Measurements from ENCODE around the gene KSR1. TPM values are rescaled to one million over a fixed set of nuclear protein-coding genes. Genes with fewer than 3 reads are reported as not detected.

The KSR1 gene
- polyA plus RNA-seq, 4 donors, result 8.6 to 73.8 (median 12.9) TPM

DNA sequence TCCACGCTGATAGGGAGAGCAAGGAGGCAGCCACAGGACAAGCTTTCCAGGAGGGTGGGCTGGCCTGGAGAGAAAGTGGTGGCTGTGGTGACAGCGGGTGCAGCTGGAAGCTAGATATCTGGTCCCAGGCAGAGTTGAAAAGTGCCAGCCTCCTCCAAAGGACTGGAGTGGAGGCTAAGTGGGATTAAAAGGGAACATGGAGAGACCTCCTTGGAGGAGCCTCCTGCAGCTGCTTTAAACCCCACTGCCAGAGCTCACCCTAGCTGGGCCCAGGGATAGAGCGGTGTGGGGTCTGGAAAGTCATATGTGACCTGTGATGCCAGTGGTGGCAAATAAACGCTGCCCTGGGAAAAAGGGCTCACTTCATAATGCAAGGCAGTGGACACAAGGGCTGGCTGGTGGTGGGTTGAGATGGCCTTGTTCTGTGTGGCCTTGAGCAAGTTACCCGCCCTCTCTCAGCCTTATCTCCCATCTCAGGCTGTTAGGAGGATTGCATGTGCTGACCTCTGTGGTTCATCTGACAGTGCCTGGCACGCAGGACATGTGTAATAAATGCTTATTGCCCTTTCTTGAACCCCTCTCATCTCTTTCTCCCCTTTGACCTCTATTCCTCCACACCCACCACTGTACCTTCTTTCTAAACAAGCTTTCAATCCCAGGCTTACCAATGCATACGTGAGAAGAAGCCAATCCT, 113.8 kb downstream of the KSR1 start:
- Histone ChIP-seq H3K9me3 (ENCODE audit: control insufficient read depth in 2 of 2, insufficient read depth in 1 of 2, low read depth in 1 of 2, low read length in 1 of 2) (no peaks in the 10 kb centered on the region), H3K4me1 (ENCODE audit: control insufficient read depth in 3 of 3, insufficient read depth in 2 of 3, low read depth in 1 of 3, low read length in 2 of 3) (peaks cover 11 to 40% (median 14%) of the 10 kb centered on the region in 3 donors), H3K4me3 (ENCODE audit: low read depth in 1 of 3, low read length in 3 of 3) (no peak overlapping the region), H3K27ac (ENCODE audit: low read depth in 1 of 3, low read length in 2 of 3) (peak overlapping the region in 2 of 3 donors; percentile 27 to 72), H3K36me3 (ENCODE audit: control insufficient read depth in 3 of 3, insufficient read depth in 2 of 3, low read depth in 1 of 3, low read length in 3 of 3) (peaks cover 0 to 52% (median 0%) of the 10 kb centered on the region in 3 donors), H3K27me3 (ENCODE audit: control insufficient read depth in 3 of 3, insufficient read depth in 3 of 3, low read length in 3 of 3) (no peaks in the 10 kb centered on the region)
- 62 to 81% (median 63%) methylated on average over 7 of the region's 7 CpGs for WGBS, 3 donors
- DNase-seq (peak; percentile 58 to 71), FAIRE-seq (no peak)

DNA sequence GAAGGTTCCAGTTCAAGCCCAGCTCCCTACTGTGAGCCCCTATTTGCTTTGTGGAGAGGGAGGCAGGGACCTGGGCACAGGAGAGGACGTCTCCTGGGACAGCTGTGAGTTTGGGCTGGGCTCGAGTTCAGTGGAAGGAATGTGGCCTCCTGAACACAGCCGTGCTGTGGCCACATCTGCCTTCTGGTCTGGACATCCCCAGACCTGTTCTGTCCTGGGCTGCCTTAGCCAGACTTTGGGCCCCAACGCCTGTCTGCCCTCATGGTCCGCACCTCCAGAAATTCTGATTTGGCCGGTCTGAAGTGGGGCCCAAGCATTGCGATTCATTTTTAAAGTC, 114.3 kb downstream of the KSR1 start:
- DNase-seq (no peak), FAIRE-seq (no peak)
- H3K4me3 ChIP-seq (ENCODE audit: low read depth in 1 of 3, low read length in 3 of 3), result no peak overlapping the region
- H3K9me3 ChIP-seq (ENCODE audit: control insufficient read depth in 2 of 2, insufficient read depth in 1 of 2, low read depth in 1 of 2, low read length in 1 of 2), result no peaks in the 10 kb centered on the region
- no peaks in the 10 kb centered on the region for H3K27me3 ChIP-seq (ENCODE audit: control insufficient read depth in 3 of 3, insufficient read depth in 3 of 3, low read length in 3 of 3)
- peak overlapping the region in 2 of 3 donors; percentile 27 to 72 for H3K27ac ChIP-seq (ENCODE audit: low read depth in 1 of 3, low read length in 2 of 3)
- 70 to 84% (median 79%) methylated on average over 7 of the region's 7 CpGs for WGBS, 3 donors
- H3K4me1 ChIP-seq (ENCODE audit: control insufficient read depth in 3 of 3, insufficient read depth in 2 of 3, low read depth in 1 of 3, low read length in 2 of 3), result peaks cover 11 to 40% (median 14%) of the 10 kb centered on the region in 3 donors
- H3K36me3 ChIP-seq (ENCODE audit: control insufficient read depth in 3 of 3, insufficient read depth in 2 of 3, low read depth in 1 of 3, low read length in 3 of 3), result peaks cover 0 to 52% (median 0%) of the 10 kb centered on the region in 3 donors

DNA sequence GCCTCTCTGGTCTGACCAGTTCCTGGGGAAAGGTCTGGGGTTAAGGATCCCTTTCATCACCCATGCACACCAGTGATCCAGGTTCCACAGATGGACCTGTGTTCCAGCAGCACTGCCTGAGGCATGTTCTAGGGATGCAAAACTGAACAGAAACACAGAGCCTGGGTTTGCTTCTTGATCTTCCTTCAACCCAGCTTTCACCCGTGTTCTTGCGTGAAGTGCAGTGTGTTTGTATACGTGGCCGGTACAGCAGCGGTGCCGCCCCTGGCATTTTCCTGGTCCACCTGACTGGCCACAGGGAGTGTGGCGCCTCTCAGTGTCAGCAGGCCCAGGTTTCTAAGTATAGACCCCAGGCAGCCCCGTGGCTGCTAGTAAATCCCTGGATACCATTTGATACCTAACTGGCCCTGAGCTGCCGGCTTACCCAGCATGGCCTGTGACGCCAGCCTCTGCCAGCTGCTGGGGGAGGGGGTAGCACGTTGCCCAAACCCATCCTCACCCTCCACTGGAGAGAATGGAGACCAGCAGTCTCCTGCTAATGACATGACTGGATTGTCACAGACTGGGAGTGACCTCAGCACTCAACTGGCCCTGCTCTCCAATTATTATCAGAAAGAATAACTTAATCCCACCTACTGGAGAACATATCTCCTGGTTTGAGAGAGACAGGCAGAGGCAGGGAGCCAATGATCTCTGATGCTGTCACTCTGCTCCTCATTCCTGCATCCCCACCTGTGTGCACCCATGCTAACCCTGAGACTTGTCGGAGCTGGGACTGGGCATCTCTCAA, 115.5 kb downstream of the KSR1 start:
- DNase-seq (no peak), FAIRE-seq (no peak)
- no peak overlapping the region for H3K27ac ChIP-seq (ENCODE audit: low read depth in 1 of 3, low read length in 2 of 3)
- no peaks in the 10 kb centered on the region for H3K9me3 ChIP-seq (ENCODE audit: control insufficient read depth in 2 of 2, insufficient read depth in 1 of 2, low read depth in 1 of 2, low read length in 1 of 2)
- peaks cover 11 to 48% (median 14%) of the 10 kb centered on the region in 3 donors for H3K4me1 ChIP-seq (ENCODE audit: control insufficient read depth in 3 of 3, insufficient read depth in 2 of 3, low read depth in 1 of 3, low read length in 2 of 3)
- no peak overlapping the region for H3K4me3 ChIP-seq (ENCODE audit: low read depth in 1 of 3, low read length in 3 of 3)
- H3K27me3 ChIP-seq (ENCODE audit: control insufficient read depth in 3 of 3, insufficient read depth in 3 of 3, low read length in 3 of 3), result no peaks in the 10 kb centered on the region
- WGBS, 3 donors, result 92 to 98% (median 94%) methylated on average over 12 of the region's 12 CpGs
- H3K36me3 ChIP-seq (ENCODE audit: control insufficient read depth in 3 of 3, insufficient read depth in 2 of 3, low read depth in 1 of 3, low read length in 3 of 3), result peaks cover 0 to 44% (median 0%) of the 10 kb centered on the region in 3 donors

DNA sequence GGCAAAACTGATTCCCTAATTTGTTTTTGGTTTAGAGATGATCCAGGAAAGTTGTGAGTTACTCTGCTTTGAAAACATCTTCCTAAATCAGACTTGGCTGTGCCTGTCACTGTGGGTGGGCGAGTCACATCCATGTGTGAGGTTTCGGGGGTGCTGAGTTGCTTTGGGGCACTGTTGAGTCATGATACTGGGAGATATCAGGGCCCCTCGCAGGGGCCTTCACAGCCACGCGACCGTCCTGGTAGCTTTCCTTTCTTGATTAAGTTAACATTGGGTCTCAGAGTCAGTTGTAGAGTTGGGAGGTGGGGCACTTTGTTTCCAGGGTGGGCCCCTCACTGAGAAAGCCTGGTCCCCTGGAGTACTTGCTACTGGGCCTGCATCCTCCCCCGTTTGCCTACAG, 116.4 kb downstream of the KSR1 start:
- no peak overlapping the region for H3K27ac ChIP-seq (ENCODE audit: low read depth in 1 of 3, low read length in 2 of 3)
- no peaks in the 10 kb centered on the region for H3K9me3 ChIP-seq (ENCODE audit: control insufficient read depth in 2 of 2, insufficient read depth in 1 of 2, low read depth in 1 of 2, low read length in 1 of 2)
- no peaks in the 10 kb centered on the region for H3K27me3 ChIP-seq (ENCODE audit: control insufficient read depth in 3 of 3, insufficient read depth in 3 of 3, low read length in 3 of 3)
- FAIRE-seq (no peak), DNase-seq (no peak)
- H3K4me3 ChIP-seq (ENCODE audit: low read depth in 1 of 3, low read length in 3 of 3), result no peak overlapping the region
- H3K4me1 ChIP-seq (ENCODE audit: control insufficient read depth in 3 of 3, insufficient read depth in 2 of 3, low read depth in 1 of 3, low read length in 2 of 3), result peaks cover 5 to 48% (median 14%) of the 10 kb centered on the region in 3 donors
- 76 to 93% (median 80%) methylated on average over 7 of the region's 7 CpGs for WGBS, 3 donors
- H3K36me3 ChIP-seq (ENCODE audit: control insufficient read depth in 3 of 3, insufficient read depth in 2 of 3, low read depth in 1 of 3, low read length in 3 of 3), result peaks cover 0 to 42% (median 0%) of the 10 kb centered on the region in 3 donors

DNA sequence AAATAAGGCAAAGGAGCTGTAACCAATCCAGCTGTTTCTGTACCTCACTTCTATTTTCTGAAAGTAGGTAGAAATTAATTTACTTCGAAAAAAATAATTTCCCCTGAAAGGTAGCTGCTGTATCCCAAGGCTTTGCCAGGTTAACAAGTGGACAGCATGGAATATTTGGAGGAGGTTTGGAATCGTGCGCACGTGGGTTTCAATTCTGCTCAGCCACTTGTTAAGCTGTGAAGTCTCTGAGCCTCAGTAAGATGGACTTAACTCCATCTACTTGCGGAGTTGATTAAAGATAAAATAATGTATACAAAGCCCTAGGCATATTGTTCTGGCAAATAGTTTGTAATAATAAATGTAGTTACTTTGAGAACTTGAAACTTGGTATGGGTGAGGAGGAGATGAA, 117.3 kb downstream of the KSR1 start:
- Histone ChIP-seq H3K27me3 (ENCODE audit: control insufficient read depth in 3 of 3, insufficient read depth in 3 of 3, low read length in 3 of 3) (no peaks in the 10 kb centered on the region), H3K27ac (ENCODE audit: low read depth in 1 of 3, low read length in 2 of 3) (no peak overlapping the region), H3K36me3 (ENCODE audit: control insufficient read depth in 3 of 3, insufficient read depth in 2 of 3, low read depth in 1 of 3, low read length in 3 of 3) (peaks cover 0 to 35% (median 0%) of the 10 kb centered on the region in 3 donors), H3K4me1 (ENCODE audit: control insufficient read depth in 3 of 3, insufficient read depth in 2 of 3, low read depth in 1 of 3, low read length in 2 of 3) (peaks cover 5 to 50% (median 10%) of the 10 kb centered on the region in 3 donors), H3K4me3 (ENCODE audit: low read depth in 1 of 3, low read length in 3 of 3) (no peak overlapping the region), H3K9me3 (ENCODE audit: control insufficient read depth in 2 of 2, insufficient read depth in 1 of 2, low read depth in 1 of 2, low read length in 1 of 2) (no peaks in the 10 kb centered on the region)
- WGBS, 3 donors, result 93 to 97% (median 93%) methylated on average over 5 of the region's 5 CpGs
- no peak for DNase-seq
- no peak for FAIRE-seq

DNA sequence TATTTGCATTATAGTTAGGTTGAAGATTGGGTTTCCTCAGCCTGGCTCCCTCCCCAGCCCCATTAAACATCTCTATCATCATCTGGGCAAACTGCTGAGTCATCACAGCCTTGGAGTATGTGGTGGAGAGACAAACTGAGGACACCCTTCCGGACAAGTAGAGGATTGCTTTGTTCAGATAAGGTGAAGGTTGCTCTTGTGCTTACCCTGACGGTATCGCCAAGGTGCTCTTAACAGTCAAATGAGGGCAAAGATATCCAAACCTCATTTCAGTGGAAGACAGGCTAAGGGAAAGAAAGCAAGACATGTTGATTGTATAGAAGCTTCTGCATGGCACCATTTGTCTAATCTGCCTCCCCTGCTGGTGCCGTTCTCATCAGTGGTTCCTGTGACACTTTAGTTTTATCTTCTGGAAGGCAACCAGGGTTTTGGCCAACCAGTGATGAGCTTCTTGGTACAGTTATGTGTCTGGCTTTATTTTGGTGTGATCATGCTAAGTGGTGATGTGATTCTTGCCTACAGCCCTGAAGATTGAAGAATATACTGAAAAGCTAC, 117.8 kb downstream of the KSR1 start:
- no peak overlapping the region for H3K4me3 ChIP-seq (ENCODE audit: low read depth in 1 of 3, low read length in 3 of 3)
- DNase-seq, result peak in 1 of 2 donors; percentile 28
- no peaks in the 10 kb centered on the region for H3K27me3 ChIP-seq (ENCODE audit: control insufficient read depth in 3 of 3, insufficient read depth in 3 of 3, low read length in 3 of 3)
- H3K27ac ChIP-seq (ENCODE audit: low read depth in 1 of 3, low read length in 2 of 3), result no peak overlapping the region
- H3K4me1 ChIP-seq (ENCODE audit: control insufficient read depth in 3 of 3, insufficient read depth in 2 of 3, low read depth in 1 of 3, low read length in 2 of 3), result peaks cover 5 to 54% (median 9%) of the 10 kb centered on the region in 3 donors
- FAIRE-seq, result no peak
- 82 to 85% (median 83%) methylated on average over 4 of the region's 4 CpGs for WGBS, 3 donors
- H3K36me3 ChIP-seq (ENCODE audit: control insufficient read depth in 3 of 3, insufficient read depth in 2 of 3, low read depth in 1 of 3, low read length in 3 of 3), result peaks cover 0 to 35% (median 0%) of the 10 kb centered on the region in 3 donors
- H3K9me3 ChIP-seq (ENCODE audit: control insufficient read depth in 2 of 2, insufficient read depth in 1 of 2, low read depth in 1 of 2, low read length in 1 of 2), result no peaks in the 10 kb centered on the region

DNA sequence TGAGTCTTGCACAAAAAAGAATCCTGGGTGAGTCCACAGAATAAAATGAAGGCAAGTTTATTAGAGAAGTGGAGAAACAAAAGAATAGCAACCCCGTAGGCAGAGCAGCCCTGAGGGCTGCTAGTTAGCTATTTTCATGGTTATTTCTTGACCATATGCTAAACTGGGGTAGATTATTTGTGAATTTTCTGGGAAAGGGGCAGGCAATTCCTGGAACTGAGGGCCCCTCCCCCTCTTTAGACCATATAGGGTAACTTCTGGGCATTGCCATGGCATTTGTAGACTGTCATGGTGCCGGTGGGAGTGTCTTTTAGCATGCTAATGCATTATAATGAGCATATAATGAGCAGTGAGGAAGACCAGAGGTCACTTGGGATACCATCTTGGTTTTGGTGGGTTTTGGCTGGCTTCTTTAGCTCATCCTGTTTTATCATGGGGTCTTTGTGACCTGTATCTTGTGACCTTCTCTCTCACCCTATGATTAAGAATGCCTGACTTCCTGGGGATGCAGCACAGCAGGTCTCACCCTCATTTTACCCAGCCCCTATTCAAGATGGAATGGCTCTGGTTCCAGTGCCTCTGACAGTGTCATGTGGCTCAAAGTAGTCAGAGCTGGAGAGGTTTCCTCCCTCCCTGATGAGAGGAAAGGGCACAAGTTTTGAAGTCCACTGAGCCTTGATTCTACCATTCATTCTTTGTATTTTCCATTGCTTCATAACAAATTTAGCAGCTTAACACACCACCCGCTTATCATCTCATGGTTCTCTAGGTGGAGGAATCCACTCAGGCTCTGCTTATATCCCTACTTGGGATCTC, 119.1 kb downstream of the KSR1 start:
- no peak for FAIRE-seq
- no peak overlapping the region for H3K4me3 ChIP-seq (ENCODE audit: low read depth in 1 of 3, low read length in 3 of 3)
- no peaks in the 10 kb centered on the region for H3K27me3 ChIP-seq (ENCODE audit: control insufficient read depth in 3 of 3, insufficient read depth in 3 of 3, low read length in 3 of 3)
- no peak overlapping the region for H3K27ac ChIP-seq (ENCODE audit: low read depth in 1 of 3, low read length in 2 of 3)
- H3K36me3 ChIP-seq (ENCODE audit: control insufficient read depth in 3 of 3, insufficient read depth in 2 of 3, low read depth in 1 of 3, low read length in 3 of 3), result peaks cover 0 to 41% (median 0%) of the 10 kb centered on the region in 3 donors
- DNase-seq, result no peak
- H3K9me3 ChIP-seq (ENCODE audit: control insufficient read depth in 2 of 2, insufficient read depth in 1 of 2, low read depth in 1 of 2, low read length in 1 of 2), result no peaks in the 10 kb centered on the region
- WGBS, 3 donors, result 89 to 94% (median 92%) methylated on average over 3 of the region's 3 CpGs
- H3K4me1 ChIP-seq (ENCODE audit: control insufficient read depth in 3 of 3, insufficient read depth in 2 of 3, low read depth in 1 of 3, low read length in 2 of 3), result peaks cover 2 to 55% (median 3%) of the 10 kb centered on the region in 3 donors

DNA sequence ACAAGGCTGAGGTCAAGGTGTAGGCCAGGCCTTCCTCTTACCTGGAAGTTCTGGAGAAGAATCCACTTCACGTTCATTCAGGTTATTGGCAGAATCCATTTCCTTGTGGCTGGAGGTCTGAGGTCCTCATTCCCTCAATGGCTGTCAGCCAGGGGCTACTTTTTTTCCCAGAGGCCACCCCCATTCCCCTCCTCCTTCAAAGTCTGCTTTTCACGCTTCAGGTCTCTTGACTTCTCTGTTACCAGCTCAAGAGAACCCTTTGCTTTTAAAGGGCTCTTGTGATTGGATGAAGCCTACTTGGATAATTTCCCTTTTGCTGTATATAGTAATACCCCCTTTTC, 119.6 kb downstream of the KSR1 start:
- FAIRE-seq, result no peak
- no peak overlapping the region for H3K4me3 ChIP-seq (ENCODE audit: low read depth in 1 of 3, low read length in 3 of 3)
- no peak overlapping the region for H3K27ac ChIP-seq (ENCODE audit: low read depth in 1 of 3, low read length in 2 of 3)
- H3K9me3 ChIP-seq (ENCODE audit: control insufficient read depth in 2 of 2, insufficient read depth in 1 of 2, low read depth in 1 of 2, low read length in 1 of 2), result no peaks in the 10 kb centered on the region
- no peak for DNase-seq
- H3K27me3 ChIP-seq (ENCODE audit: control insufficient read depth in 3 of 3, insufficient read depth in 3 of 3, low read length in 3 of 3), result no peaks in the 10 kb centered on the region
- peaks cover 0 to 36% (median 0%) of the 10 kb centered on the region in 3 donors for H3K36me3 ChIP-seq (ENCODE audit: control insufficient read depth in 3 of 3, insufficient read depth in 2 of 3, low read depth in 1 of 3, low read length in 3 of 3)
- peaks cover 0 to 51% (median 2%) of the 10 kb centered on the region in 3 donors for H3K4me1 ChIP-seq (ENCODE audit: control insufficient read depth in 3 of 3, insufficient read depth in 2 of 3, low read depth in 1 of 3, low read length in 2 of 3)
- 90 to 96% (median 94%) methylated on average over 2 of the region's 2 CpGs for WGBS, 3 donors
